Measurements from ENCODE around the gene PRSS23.

GRCh38 chr11:86802146-86802545 is 1.8 kb downstream of the PRSS23 start:
- no peak for TF ChIP-seq REST (IDR thresholded peaks at IDR 0.05; ENCODE audit: low read depth, low read length)
- no peak for TF ChIP-seq CTCF (IDR thresholded peaks at IDR 0.05 in 2 of 3, conservative IDR thresholded peaks at IDR 0.05 in 1 of 3; ENCODE audit: control insufficient read depth in 2 of 3, extremely low read depth in 1 of 3, insufficient read depth in 1 of 3, low read depth in 3 of 3, low read length in 3 of 3)
- TF ChIP-seq SMAD5 (IDR thresholded peaks at IDR 0.05; ENCODE audit: low read depth), result no peak
